ENCODE data around the gene DNAJC13. TPM values are rescaled to one million over a fixed set of nuclear protein-coding genes. Genes with fewer than 3 reads are reported as not detected.

DNAJC13 gene
- total RNA-seq, 2 experiments from 2014 or later = 22.8 to 42.7 TPM

GRCh38 chr3:132435911-132436425 lies 18.7 kb downstream of the DNAJC13 start:
- BruUV-seq (replicated peaks) = no TSS peak
- H4K20me1 ChIP-seq (ENCODE audit: insufficient read depth, low read length) = no peaks in the 10 kb centered on the region
- peaks cover 4% of the 10 kb centered on the region; the same call in 1 of the 2 replicates for H3K79me2 ChIP-seq (ENCODE audit: insufficient read depth, low read depth, low read length)

DNA sequence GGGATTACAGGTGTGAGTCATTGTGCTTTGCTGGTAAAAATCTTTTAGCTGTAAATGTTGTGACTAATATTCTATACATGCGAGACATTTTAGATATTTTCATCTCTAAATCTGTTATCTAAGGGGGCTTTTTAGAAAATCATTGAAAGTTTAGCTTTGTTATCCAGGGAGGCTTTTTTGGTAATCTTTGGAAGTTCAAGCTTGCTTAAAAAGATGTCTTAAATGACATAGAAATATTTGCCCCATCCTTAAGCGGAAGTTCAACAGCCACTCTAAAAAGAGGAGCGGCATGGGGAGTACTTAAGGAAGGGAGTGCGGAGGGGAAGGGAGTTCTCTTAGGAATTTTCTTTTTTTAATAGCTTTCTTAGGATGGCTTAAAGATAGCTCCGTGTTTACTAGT lies 26.1 kb downstream of the DNAJC13 start:
- no peak overlapping the region for H3K4me3 ChIP-seq (ENCODE audit: low read depth, low read length, poor library complexity, severe bottlenecking)
- CTCF ChIA-PET (ENCODE audit: unreplicated experiment) = no interaction called here
- no peaks in the 10 kb centered on the region for H3K4me1 ChIP-seq (ENCODE audit: insufficient read depth, low read length, poor library complexity, severe bottlenecking)
- H2AFZ ChIP-seq (ENCODE audit: low read length) = no peak overlapping the region
- H3K27ac ChIP-seq (ENCODE audit: low read depth, low read length, poor library complexity, severe bottlenecking) = no peak overlapping the region
- no peak for DNase-seq (ENCODE audit: low spot score)
- H3K79me2 ChIP-seq (ENCODE audit: insufficient read depth, low read depth, low read length) = peaks cover 3% of the 10 kb centered on the region; the same call in 1 of the 2 replicates
- no peaks in the 10 kb centered on the region for H4K20me1 ChIP-seq (ENCODE audit: insufficient read depth, low read length)
- intact Hi-C loops (cut with micrococcal nuclease; ENCODE audit: unreplicated experiment) = no loop called here
- no peak overlapping the region for H3K4me2 ChIP-seq (ENCODE audit: low read length)
- peaks cover 45% of the 10 kb centered on the region for H3K36me3 ChIP-seq (ENCODE audit: insufficient read depth, low read length)
- TF ChIP-seq, protein P1, sequence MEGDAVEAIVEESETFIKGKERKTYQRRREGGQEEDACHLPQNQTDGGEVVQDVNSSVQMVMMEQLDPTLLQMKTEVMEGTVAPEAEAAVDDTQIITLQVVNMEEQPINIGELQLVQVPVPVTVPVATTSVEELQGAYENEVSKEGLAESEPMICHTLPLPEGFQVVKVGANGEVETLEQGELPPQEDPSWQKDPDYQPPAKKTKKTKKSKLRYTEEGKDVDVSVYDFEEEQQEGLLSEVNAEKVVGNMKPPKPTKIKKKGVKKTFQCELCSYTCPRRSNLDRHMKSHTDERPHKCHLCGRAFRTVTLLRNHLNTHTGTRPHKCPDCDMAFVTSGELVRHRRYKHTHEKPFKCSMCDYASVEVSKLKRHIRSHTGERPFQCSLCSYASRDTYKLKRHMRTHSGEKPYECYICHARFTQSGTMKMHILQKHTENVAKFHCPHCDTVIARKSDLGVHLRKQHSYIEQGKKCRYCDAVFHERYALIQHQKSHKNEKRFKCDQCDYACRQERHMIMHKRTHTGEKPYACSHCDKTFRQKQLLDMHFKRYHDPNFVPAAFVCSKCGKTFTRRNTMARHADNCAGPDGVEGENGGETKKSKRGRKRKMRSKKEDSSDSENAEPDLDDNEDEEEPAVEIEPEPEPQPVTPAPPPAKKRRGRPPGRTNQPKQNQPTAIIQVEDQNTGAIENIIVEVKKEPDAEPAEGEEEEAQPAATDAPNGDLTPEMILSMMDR (conservative IDR thresholded peaks at IDR 0.05; ENCODE audit: low read length) = no peak
- no peaks in the 10 kb centered on the region for H3K9me3 ChIP-seq (ENCODE audit: low read length)
- BruUV-seq (replicated peaks) = no TSS peak
- POLR2A ChIA-PET = interaction anchor here (0.7 to 1.3 kb wide), 3 partner anchors 8 to 25 kb away, joined by 3 to 5 read pairs (median 3); no protein-coding TSS in a partner anchor
- no peaks in the 10 kb centered on the region for H3K9me2 ChIP-seq (ENCODE audit: insufficient read depth, low read length)

More at GRCh38 chr3:132435911-132436425, 18.7 kb downstream of the DNAJC13 start:
- no peak for TF ChIP-seq EZH2phosphoT487 (IDR thresholded peaks at IDR 0.05; ENCODE audit: borderline replicate concordance, low read depth, low read length)
- TF ChIP-seq, protein P1 (conservative IDR thresholded peaks at IDR 0.05; ENCODE audit: low read length) = no peak
- Histone ChIP-seq H3K9me2 (ENCODE audit: insufficient read depth, low read length) (no peaks in the 10 kb centered on the region), H3K9me3 (ENCODE audit: low read length) (no peaks in the 10 kb centered on the region), H3K4me2 (ENCODE audit: low read length) (no peak overlapping the region), H2AFZ (ENCODE audit: low read length) (no peak overlapping the region), H3K4me1 (ENCODE audit: insufficient read depth, low read length, poor library complexity, severe bottlenecking) (no peaks in the 10 kb centered on the region), H3K36me3 (ENCODE audit: insufficient read depth, low read length) (peaks cover 49% of the 10 kb centered on the region), H3K27ac (ENCODE audit: low read depth, low read length, poor library complexity, severe bottlenecking) (no peak overlapping the region), H3K4me3 (ENCODE audit: low read depth, low read length, poor library complexity, severe bottlenecking) (no peak overlapping the region)
- no peak for DNase-seq (ENCODE audit: low spot score)
- CTCF ChIA-PET (ENCODE audit: unreplicated experiment) = no interaction called here
- intact Hi-C loops (cut with micrococcal nuclease; ENCODE audit: unreplicated experiment) = loop anchor here (5.0 kb wide), 1 partner anchor 151 kb away; no protein-coding TSS in a partner anchor
- POLR2A ChIA-PET = interaction anchor here (0.9 to 2.2 kb wide), 2 partner anchors 11 to 13 kb away, joined by 3 to 5 read pairs; no protein-coding TSS in a partner anchor

DNA sequence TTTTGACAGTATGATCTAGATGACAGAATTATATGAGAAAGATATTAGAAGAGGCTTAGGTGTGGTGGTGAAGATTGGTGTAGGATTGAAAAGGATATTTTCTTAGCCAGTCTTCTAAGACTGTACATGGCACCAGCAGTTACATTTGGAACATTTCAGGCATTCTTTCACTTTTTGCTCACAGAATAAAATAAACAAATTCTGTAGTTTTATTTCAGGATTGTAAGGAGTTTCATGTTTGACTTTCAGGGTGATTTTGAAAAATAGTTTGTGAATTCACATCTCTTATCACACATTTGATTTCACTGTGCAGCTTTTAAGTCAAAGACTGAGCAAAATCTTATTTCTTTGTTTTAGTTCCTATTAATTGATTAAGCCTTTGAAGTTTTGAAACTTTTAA lies 27.1 kb downstream of the DNAJC13 start:
- BruUV-seq (replicated peaks) = no TSS peak
- H2AFZ ChIP-seq (ENCODE audit: low read length) = no peak overlapping the region
- POLR2A ChIA-PET = interaction anchor here (1.1 to 1.3 kb wide), 3 partner anchors 14 to 24 kb away, joined by 3 to 4 read pairs (median 3); no protein-coding TSS in a partner anchor
- peaks cover 48% of the 10 kb centered on the region for H3K36me3 ChIP-seq (ENCODE audit: insufficient read depth, low read length)
- no peaks in the 10 kb centered on the region for H3K4me1 ChIP-seq (ENCODE audit: insufficient read depth, low read length, poor library complexity, severe bottlenecking)
- no peak overlapping the region for H3K4me3 ChIP-seq (ENCODE audit: low read depth, low read length, poor library complexity, severe bottlenecking)
- H3K9me3 ChIP-seq (ENCODE audit: low read length) = no peaks in the 10 kb centered on the region
- no peaks in the 10 kb centered on the region for H3K9me2 ChIP-seq (ENCODE audit: insufficient read depth, low read length)
- H3K4me2 ChIP-seq (ENCODE audit: low read length) = no peak overlapping the region
- H3K79me2 ChIP-seq (ENCODE audit: insufficient read depth, low read depth, low read length) = peaks cover 3% of the 10 kb centered on the region; the same call in 1 of the 2 replicates
- no peak for DNase-seq (ENCODE audit: low spot score)
- no peak overlapping the region for H3K27ac ChIP-seq (ENCODE audit: low read depth, low read length, poor library complexity, severe bottlenecking)
- TF ChIP-seq EZH2phosphoT487 (IDR thresholded peaks at IDR 0.05; ENCODE audit: borderline replicate concordance, low read depth, low read length) = no peak
- TF ChIP-seq, protein P1 (conservative IDR thresholded peaks at IDR 0.05; ENCODE audit: low read length) = no peak
- H4K20me1 ChIP-seq (ENCODE audit: insufficient read depth, low read length) = no peaks in the 10 kb centered on the region
- CTCF ChIA-PET (ENCODE audit: unreplicated experiment) = no interaction called here
- intact Hi-C loops (cut with micrococcal nuclease; ENCODE audit: unreplicated experiment) = no loop called here

Measured in OCI-LY7 (cell line).